IPS-18a (cell line): ENCODE measurements around the gene DSCAML1.

Experiments used
- H3K27ac ChIP-seq: one replicate; pipeline ENCODE4 v1.5.1; 2013; ENCODE audit warnings: low read length
- H3K27me3 ChIP-seq: one replicate; pipeline ENCODE4 v1.6.1; 2013; ENCODE audit warnings: mild to moderate bottlenecking, low read length; ENCODE audit not compliant: control insufficient read depth, insufficient read depth
- H3K36me3 ChIP-seq: one replicate; pipeline ENCODE4 v1.6.1; 2013; ENCODE audit warnings: low read depth, low read length; ENCODE audit not compliant: control insufficient read depth
- H3K4me1 ChIP-seq: one replicate; pipeline ENCODE4 v1.6.1; 2013; ENCODE audit warnings: low read depth, low read length; ENCODE audit not compliant: control insufficient read depth
- H3K4me3 ChIP-seq: one replicate; pipeline ENCODE4 v1.5.1; 2013; ENCODE audit warnings: low read length
- H3K9ac ChIP-seq: one replicate; pipeline ENCODE4 v1.6.1; 2013; ENCODE audit warnings: mild to moderate bottlenecking, low read length, moderate library complexity
- H3K9me3 ChIP-seq: one replicate; pipeline ENCODE4 v1.6.1; 2013; ENCODE audit warnings: low read depth, low read length; ENCODE audit not compliant: control insufficient read depth

The DSCAML1 gene

GRCh38 chr11:117378976-117379865 is 417.8 kb downstream of the DSCAML1 start:
- Histone ChIP-seq H3K4me3 (no peak overlapping the region), H3K9me3 (no peaks in the 10 kb centered on the region), H3K36me3 (peaks cover 10% of the 10 kb centered on the region), H3K27me3 (no peaks in the 10 kb centered on the region), H3K27ac (no peak overlapping the region), H3K4me1 (peaks cover 7% of the 10 kb centered on the region), H3K9ac (no peak overlapping the region)
